HepG2 (cell line): ENCODE results near the gene WDR41. TPM values are rescaled to one million over a fixed set of nuclear protein-coding genes. Genes with fewer than 3 reads are reported as not detected.

Experiments
- BCL6 ChIP-seq: IDR thresholded peaks from 2 replicates; pipeline ENCODE4 v1.6.1; 2016; ENCODE audit warnings: missing genetic modification reagents, missing compliant biosample characterization
- DDIT3 ChIP-seq: sonication (generic); formaldehyde crosslinking; IDR thresholded peaks from 2 replicates; pipeline ENCODE4 v1.4.0; 2020; ENCODE audit warnings: mild to moderate bottlenecking, missing genetic modification reagents
- ETV6 ChIP-seq: sonication (generic); formaldehyde crosslinking; conservative IDR thresholded peaks from 2 replicates; pipeline ENCODE4 v1.4.0; 2020; ENCODE audit warnings: missing genetic modification reagents
- FOXC1 ChIP-seq: sonication (generic); formaldehyde crosslinking; IDR thresholded peaks from 2 replicates; pipeline ENCODE4 v1.8.0; 2022; ENCODE audit warnings: mild to moderate bottlenecking, missing genetic modification reagents, borderline replicate concordance
- FUBP1 ChIP-seq: sonication (generic); formaldehyde crosslinking; IDR thresholded peaks from 2 replicates; pipeline ENCODE4 v1.5.1; 2020; ENCODE audit warnings: missing genetic modification reagents, mild to moderate bottlenecking, borderline replicate concordance
- GATAD1 ChIP-seq: IDR thresholded peaks from 2 replicates; pipeline ENCODE4 v1.6.1; 2016; ENCODE audit warnings: missing genetic modification reagents, missing compliant biosample characterization
- GATAD2A ChIP-seq: IDR thresholded peaks from 2 replicates; pipeline ENCODE4 v1.6.1; 2016
- HIVEP1 ChIP-seq: sonication (generic); formaldehyde crosslinking; IDR thresholded peaks from 2 replicates; pipeline ENCODE4 v1.4.0; 2020; ENCODE audit warnings: mild to moderate bottlenecking, missing genetic modification reagents
- HOXA5 ChIP-seq: sonication (generic); formaldehyde crosslinking; IDR thresholded peaks from 2 replicates; pipeline ENCODE4 v1.4.0; 2020; ENCODE audit warnings: missing genetic modification reagents
- HOXA7 ChIP-seq: sonication (generic); formaldehyde crosslinking; IDR thresholded peaks from 2 replicates; pipeline ENCODE4 v1.8.1; 2022; ENCODE audit warnings: mild to moderate bottlenecking, missing genetic modification reagents, moderate library complexity
- KDM2A ChIP-seq: sonication (generic); formaldehyde crosslinking; IDR thresholded peaks from 2 replicates; pipeline ENCODE4 v1.4.0; 2020; ENCODE audit warnings: low read depth, missing genetic modification reagents, borderline replicate concordance
- KLF16 ChIP-seq, 2 experiments: sonication (generic) in 1 of 2; formaldehyde crosslinking in 1 of 2; IDR thresholded peaks; 2 replicates each; pipeline versions ENCODE4 v1.6.1 to v1.8.0; 2016 to 2023; ENCODE audit warnings: missing genetic modification reagents in 2 of 2, missing compliant biosample characterization in 1 of 2
- KLF6 ChIP-seq: IDR thresholded peaks from 2 replicates; pipeline ENCODE4 v1.8.0; 2016; ENCODE audit warnings: missing biosample characterization, missing genetic modification reagents
- NR0B2 ChIP-seq: sonication (generic); formaldehyde crosslinking; IDR thresholded peaks from 2 replicates; pipeline ENCODE4 v1.4.0; 2020; ENCODE audit warnings: mild to moderate bottlenecking, missing genetic modification reagents
- PHB2 ChIP-seq: fragments of 450-650 bp; IDR thresholded peaks from 2 replicates; pipeline ENCODE4 v1.6.1; 2018; ENCODE audit not compliant: partially characterized antibody
- RAD51 ChIP-seq: fragments of 450-650 bp; IDR thresholded peaks from 2 replicates; pipeline ENCODE4 v1.6.1; 2016; ENCODE audit warnings: borderline replicate concordance
- TSC22D2 ChIP-seq: sonication (generic); formaldehyde crosslinking; IDR thresholded peaks from 2 replicates; pipeline ENCODE4 v1.5.1; 2020; ENCODE audit warnings: missing genetic modification reagents, mild to moderate bottlenecking, borderline replicate concordance
- ZFP41 ChIP-seq: sonication (generic); formaldehyde crosslinking; IDR thresholded peaks from 2 replicates; pipeline ENCODE4 v1.4.0; 2020; ENCODE audit warnings: mild to moderate bottlenecking, missing genetic modification reagents, borderline replicate concordance
- ZNF274 ChIP-seq: sonication (generic); formaldehyde crosslinking; IDR thresholded peaks from 2 replicates; pipeline ENCODE4 v1.5.1; 2020; ENCODE audit warnings: mild to moderate bottlenecking, missing genetic modification reagents
- ZNF281 ChIP-seq: sonication (generic); formaldehyde crosslinking; IDR thresholded peaks from 2 replicates; pipeline ENCODE4 v1.4.0; 2020; ENCODE audit warnings: missing genetic modification reagents, borderline replicate concordance
- ZNF552 ChIP-seq: sonication (generic); formaldehyde crosslinking; IDR thresholded peaks from 2 replicates; pipeline ENCODE4 v1.9.0; 2022; ENCODE audit warnings: missing genetic modification reagents, mild to moderate bottlenecking, borderline replicate concordance
- ZNF558 ChIP-seq: sonication (generic); formaldehyde crosslinking; IDR thresholded peaks from 2 replicates; pipeline ENCODE4 v1.9.0; 2022; ENCODE audit warnings: mild to moderate bottlenecking, missing genetic modification reagents, borderline replicate concordance
- ZNF746 ChIP-seq: sonication (generic); formaldehyde crosslinking; IDR thresholded peaks from 2 replicates; pipeline ENCODE4 v1.8.0; 2022; ENCODE audit warnings: mild to moderate bottlenecking, missing genetic modification reagents
- ZSCAN20 ChIP-seq: sonication (generic); formaldehyde crosslinking; IDR thresholded peaks from 2 replicates; pipeline ENCODE4 v1.4.0; 2020; ENCODE audit warnings: missing genetic modification reagents, mild to moderate bottlenecking, borderline replicate concordance
- polyA plus RNA-seq, 8 experiments: library from polyadenylated mRNA; depleted of rRNA in 3 of 8; stranded (reverse) in 7 of 8; unstranded in 1 of 8; fragments of >200 nt; fragmentation: Illumina TruSeq in 4 of 8; extraction: Trizol in 4 of 8; gene quantifications; 2 replicates each; pipeline versions ENCODE4 v1.2.1 to v1.2.3, GENCODE V29; 2011 to 2016; ENCODE audit warnings: low read depth in 4 of 8, missing spikeins in 1 of 8, mixed read lengths in 1 of 8; ENCODE audit not compliant: insufficient read depth in 1 of 8
- total RNA-seq, 5 experiments: library from RNA; depleted of rRNA; stranded (reverse); fragments of >200 nt; fragmentation: Illumina TruSeq; extraction: Trizol; gene quantifications; 2 replicates each; pipeline ENCODE4 v1.2.3, GENCODE V29; 2016; ENCODE audit warnings: low read depth in 1 of 5

The WDR41 gene
- total and polyA plus RNA-seq, 2 of the 13 experiments (the other 11 are each of a cell fraction or from before 2014, with no cell fraction given): 18.9 to 39.3 TPM

DNA sequence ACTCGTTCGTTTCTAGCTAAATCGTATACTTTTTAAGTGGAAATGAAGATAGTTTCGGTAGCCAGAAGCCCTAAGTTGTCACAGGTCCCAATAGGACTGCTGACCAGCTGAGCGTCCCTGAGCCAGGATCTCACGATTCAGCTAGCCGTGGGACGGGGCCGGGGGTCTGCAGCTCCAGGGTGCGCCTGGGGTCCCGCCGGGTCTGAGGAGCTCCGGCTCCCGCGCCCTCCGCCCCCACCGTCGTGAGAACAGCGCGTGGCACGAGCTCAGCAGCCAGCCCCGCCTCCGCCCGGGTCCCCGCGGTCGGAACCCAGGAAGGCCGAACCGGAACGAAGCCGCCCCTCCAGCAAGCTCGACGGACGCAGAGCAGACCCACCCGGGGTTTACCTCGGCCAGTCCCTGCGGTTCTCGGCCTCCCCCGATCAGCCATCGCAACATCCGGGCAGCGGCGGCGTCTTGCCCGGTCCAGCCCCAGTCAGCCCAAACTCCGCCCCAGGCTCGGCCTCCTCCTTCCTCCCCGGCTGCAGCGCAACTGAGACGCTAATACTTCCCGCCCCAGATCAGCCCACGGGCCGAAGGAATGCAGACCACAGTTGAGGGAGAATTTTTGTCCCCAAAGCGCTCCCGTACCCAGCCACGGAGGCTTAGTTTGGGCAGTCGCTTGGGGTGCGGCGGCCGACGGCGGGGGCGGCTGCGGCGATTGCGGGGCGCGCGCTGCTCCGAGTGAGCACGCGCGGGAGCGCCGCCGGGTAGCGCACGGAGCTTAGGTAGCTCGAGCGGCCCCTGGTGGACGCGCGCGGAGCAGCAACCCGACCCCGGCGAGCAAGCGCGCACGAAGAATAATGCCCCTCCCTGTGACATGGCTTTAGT is at the start of gene WDR41 (continued):
- TF ChIP-seq ETV6 (CRISPR knock-in tag) (no peak), FUBP1 (CRISPR knock-in tag) (no peak), ZNF274 (peak; percentile 87), ZNF281 (CRISPR knock-in tag) (no peak), ZFP41 (CRISPR knock-in tag) (0 out of 2 replicates have a peak, but pooled peaks have one; percentile 56), KLF6 (CRISPR knock-in tag) (peak; percentile 66; the same call in 1 of the 2 replicates), KDM2A (CRISPR knock-in tag) (peak; percentile 81; the same call in 1 of the 2 replicates), ZNF746 (CRISPR knock-in tag) (no peak; the same call in 1 of the 2 replicates), PHB2 (no peak), ZNF558 (CRISPR knock-in tag) (no peak; the same call in 1 of the 2 replicates), HOXA7 (CRISPR knock-in tag) (no peak), ZSCAN20 (CRISPR knock-in tag) (no peak; the same call in 1 of the 2 replicates), DDIT3 (no peak), HIVEP1 (peak; percentile 73; the same call in 1 of the 2 replicates), FOXC1 (CRISPR knock-in tag) (peak; percentile 68; the same call in 1 of the 2 replicates), ZNF552 (CRISPR knock-in tag) (no peak), BCL6 (0 out of 2 replicates have a peak, but pooled peaks have one; percentile 11), GATAD2A (CRISPR knock-in tag) (peak; percentile 16), RAD51 (no peak), TSC22D2 (CRISPR knock-in tag) (no peak; the same call in 1 of the 2 replicates), GATAD1 (CRISPR knock-in tag) (peak; percentile 67), HOXA5 (peak; percentile 78; the same call in 1 of the 2 replicates), KLF16 (CRISPR knock-in tag; IDR thresholded peaks at IDR 0.05) (no peak), NR0B2 (CRISPR knock-in tag) (no peak)
